GM21360 (cell line): ENCODE measurements around the gene BRD2.

ENCODE experiments used
- ATAC-seq: cut with Tn5 transposase; IDR thresholded peaks from one replicate; pipeline ENCODE4 v1.9.1; 2021; ENCODE audit warnings: mild to moderate bottlenecking, moderate library complexity; ENCODE audit not compliant: unreplicated experiment

Gene BRD2

GRCh38 chr6:32947552-32948465, 20.6 kb upstream of the BRD2 start:
- no peak for ATAC-seq

GRCh38 chr6:32949113-32949512, 19.3 kb upstream of the BRD2 start:
- ATAC-seq, result no peak

GRCh38 chr6:32950010-32950409, 18.4 kb upstream of the BRD2 start:
- no peak for ATAC-seq

GRCh38 chr6:32950449-32950848, 17.9 kb upstream of the BRD2 start:
- no peak for ATAC-seq

GRCh38 chr6:32952817-32953739, 15.3 kb upstream of the BRD2 start, which contains the start of gene HLA-DMA:
HLA-DMA (minus strand) TSS chr6:32953097; CDS start chr6:32953036, 61 bp downstream.
- peak; percentile 85 for ATAC-seq

GRCh38 chr6:32953775-32954174, 14.6 kb upstream of the BRD2 start:
- no peak for ATAC-seq

GRCh38 chr6:32954267-32954666, 14.1 kb upstream of the BRD2 start:
- ATAC-seq, result no peak

GRCh38 chr6:32954986-32955802, 13.2 kb upstream of the BRD2 start:
- no peak for ATAC-seq

- ATAC-seq, result no peak
These were observed 12.2 kb upstream of the BRD2 start for GRCh38 chr6:32956176-32956575.

GRCh38 chr6:32960563-32960962, 7.8 kb upstream of the BRD2 start:
- no peak for ATAC-seq

- ATAC-seq, result no peak
These were observed 6.1 kb upstream of the BRD2 start for GRCh38 chr6:32962213-32962826.

- no peak for ATAC-seq
These were observed 4.5 kb upstream of the BRD2 start for GRCh38 chr6:32963866-32964265.

- ATAC-seq, result no peak
These were observed 3.6 kb upstream of the BRD2 start for GRCh38 chr6:32964776-32965175.

GRCh38 chr6:32967151-32968091, 973 bp upstream of the BRD2 start:
- no peak for ATAC-seq

GRCh38 chr6:32968867-32969684, 682 bp downstream of the BRD2 start:
- no peak for ATAC-seq

- ATAC-seq, result no peak
These were observed 1.5 kb downstream of the BRD2 start for GRCh38 chr6:32969685-32970412.

GRCh38 chr6:32970413-32971241, 2.2 kb downstream of the BRD2 start:
- ATAC-seq, result no peak
